HCT116 (cell line): Measurements from ENCODE around the gene PRKN. TPM values are rescaled to one million over a fixed set of nuclear protein-coding genes. Genes with fewer than 3 reads are reported as not detected.

Experiments used
- ATAC-seq: fragments of 200-7000 bp; cut with Tn5 transposase; 2 replicates; pipeline ENCODE4 v1.9.1; 2020; ENCODE audit warnings: mild to moderate bottlenecking, moderate library complexity
- BruUV-seq: library from RNA; stranded (reverse); fragments of 400-500 nt; replicated peaks from 2 replicates; lab custom pipeline; 2021; lab: Mats Ljungman, UMichigan
- CTCF ChIA-PET: fragments of 300-600 bp; sonication (Branson Sonifier 250); formaldehyde crosslinking; loops from one replicate; lab custom pipeline; 2021; ENCODE audit warnings: antibody characterized with exemption; lab: Charles Lee
- POLR2A ChIA-PET: fragments of 300-600, 350-600 bp; sonication (Branson Sonifier 250); formaldehyde crosslinking; loops from one replicate; lab custom pipeline; 2021; ENCODE audit warnings: antibody characterized with exemption; lab: Charles Lee
- RAD21 ChIA-PET, 2 experiments: fragments of 300-600 bp; sonication (Branson Sonifier 250); formaldehyde crosslinking; loops; one replicate each; lab custom pipeline; 2023; ENCODE audit warnings: low total read pairs in 2 of 2; ENCODE audit not compliant: uncharacterized antibody in 2 of 2, unreplicated experiment in 2 of 2, low non-redundant PET in 1 of 2; lab: Charles Lee
- DNase-seq: peaks from one replicate; pipeline ENCODE4 v3.0.0-alpha.2; 2010; ENCODE audit warnings: low read depth, low spot score
- H2AFZ ChIP-seq: fragments of 200-600 bp; shearing (Covaris generic), sonication (generic); 2 replicates; pipeline ENCODE4 v1.6.1; 2017; ENCODE audit warnings: low read depth, mixed run types, mixed read lengths, antibody characterized with exemption, low read length; ENCODE audit not compliant: poor library complexity, severe bottlenecking
- H3K27ac ChIP-seq: 2 replicates; pipeline ENCODE4 v1.5.1; 2012; ENCODE audit warnings: low read depth, low read length
- H3K27me3 ChIP-seq: fragments of 200-600 bp; sonication (generic); 2 replicates; pipeline ENCODE4 v1.6.1; 2016; ENCODE audit warnings: mixed run types, low read length, mixed read lengths; ENCODE audit not compliant: insufficient read depth
- H3K36me3 ChIP-seq, 2 experiments: fragments of 200-500 bp in 1 of 2; fragments of 200-600 bp in 1 of 2; sonication (Bioruptor generic) in 1 of 2; sonication (generic) in 1 of 2; 2 replicates each; pipeline versions ENCODE4 v1.5.1 to v1.6.1; 2014 to 2016; ENCODE audit warnings: low read length in 2 of 2, inconsistent platforms in 1 of 2, mixed read lengths in 1 of 2, mixed run types in 1 of 2; ENCODE audit not compliant: insufficient read depth in 2 of 2, control insufficient read depth in 1 of 2
- H3K4me1 ChIP-seq, 2 experiments: fragments of 200-600 bp in 1 of 2; sonication (generic) in 1 of 2; 2 replicates each; pipeline versions ENCODE4 v1.5.1 to v1.6.1; 2012 to 2017; ENCODE audit warnings: low read length in 2 of 2, inconsistent platforms in 1 of 2, mild to moderate bottlenecking in 1 of 2, mixed read lengths in 1 of 2, mixed run types in 1 of 2, moderate library complexity in 1 of 2; ENCODE audit not compliant: insufficient read depth in 2 of 2, control insufficient read depth in 1 of 2
- H3K4me2 ChIP-seq: fragments of 200-600 bp; sonication (generic); 2 replicates; pipeline ENCODE4 v1.6.1; 2017; ENCODE audit warnings: mixed run types, low read length, mixed read lengths
- H3K4me3 ChIP-seq, 2 experiments: fragments of 200-600 bp in 1 of 2; sonication (generic) in 1 of 2; replicated peaks in 1 of 2; 2 replicates each; pipeline ENCODE4 v1.5.1; 2011 to 2016; ENCODE audit warnings: low read length in 2 of 2, control low read depth in 1 of 2, low read depth in 1 of 2, mild to moderate bottlenecking in 1 of 2, mixed read lengths in 1 of 2, mixed run types in 1 of 2
- H3K79me2 ChIP-seq: fragments of 200-600 bp; sonication (generic); 2 replicates; pipeline ENCODE4 v1.6.1; 2017; ENCODE audit warnings: mild to moderate bottlenecking, mixed run types, low read length, moderate library complexity, mixed read lengths; ENCODE audit not compliant: insufficient read depth
- H3K9ac ChIP-seq: fragments of 200-600 bp; sonication (generic); 2 replicates; pipeline ENCODE4 v1.6.1; 2016; ENCODE audit warnings: low read length, mixed read lengths
- H3K9me2 ChIP-seq: fragments of 200-600 bp; sonication (generic), shearing (Covaris generic); 2 replicates; pipeline ENCODE4 v1.6.1; 2017; ENCODE audit warnings: mixed run types, mild to moderate bottlenecking, moderate library complexity; ENCODE audit not compliant: insufficient read depth
- H3K9me3 ChIP-seq, 2 experiments: fragments of 200-500 bp in 1 of 2; fragments of 200-600 bp in 1 of 2; sonication (Bioruptor generic) in 1 of 2; sonication (generic) in 1 of 2; 2 replicates each; pipeline ENCODE4 v1.6.1; 2014 to 2017; ENCODE audit warnings: low read length in 2 of 2, mixed read lengths in 2 of 2, inconsistent platforms in 1 of 2, low read depth in 1 of 2, mild to moderate bottlenecking in 1 of 2, mixed run types in 1 of 2, moderate library complexity in 1 of 2; ENCODE audit not compliant: control insufficient read depth in 1 of 2, insufficient read depth in 1 of 2
- H4K20me1 ChIP-seq: fragments of 200-600 bp; sonication (generic), shearing (Covaris generic); 2 replicates; pipeline ENCODE4 v1.6.1; 2017; ENCODE audit warnings: mixed run types, mild to moderate bottlenecking, moderate library complexity; ENCODE audit not compliant: insufficient read depth
- CBX3 ChIP-seq: IDR thresholded peaks from 2 replicates; pipeline ENCODE4 v1.6.1; 2012; ENCODE audit warnings: low read depth
- CEBPB ChIP-seq: IDR thresholded peaks from 2 replicates; pipeline ENCODE4 v1.6.1; 2012; ENCODE audit warnings: low read depth
- EGR1 ChIP-seq: IDR thresholded peaks from 2 replicates; pipeline ENCODE4 v1.6.1; 2012; ENCODE audit warnings: low read depth
- ELF1 ChIP-seq: IDR thresholded peaks from 2 replicates; pipeline ENCODE4 v1.6.1; 2012; ENCODE audit warnings: low read depth, borderline replicate concordance
- EZH2 ChIP-seq: fragments of 200-600 bp; sonication (generic); IDR thresholded peaks from 2 replicates; pipeline ENCODE4 v1.6.1; 2017; ENCODE audit warnings: antibody characterized with exemption, mixed run types
- EZH2phosphoT487 ChIP-seq: fragments of 200-600 bp; IDR thresholded peaks from 2 replicates; pipeline ENCODE4 v1.6.1; 2018; ENCODE audit warnings: antibody characterized with exemption, borderline replicate concordance
- FOSL1 ChIP-seq: IDR thresholded peaks from 2 replicates; pipeline ENCODE4 v1.6.1; 2012; ENCODE audit warnings: low read depth
- POLR2A ChIP-seq: IDR thresholded peaks from 2 replicates; pipeline ENCODE4 v1.7.0; 2011; ENCODE audit warnings: borderline replicate concordance; ENCODE audit not compliant: insufficient read depth, insufficient read length; ENCODE audit errors: extremely low read depth
- RAD21 ChIP-seq: IDR thresholded peaks from 2 replicates; pipeline ENCODE4 v1.6.1; 2012; ENCODE audit warnings: low read depth, mild to moderate bottlenecking
- SIN3A ChIP-seq: IDR thresholded peaks from 2 replicates; pipeline ENCODE4 v1.6.1; 2012; ENCODE audit warnings: low read depth
- YY1 ChIP-seq: IDR thresholded peaks from 2 replicates; pipeline ENCODE4 v1.6.1; 2011; ENCODE audit warnings: low read length, low read depth, moderate library complexity, mild to moderate bottlenecking; ENCODE audit not compliant: insufficient replicate concordance; ENCODE audit errors: extremely low read depth
- ZFX ChIP-seq: fragments of 450-650 bp; IDR thresholded peaks from 2 replicates; pipeline ENCODE4 v1.6.1; 2017
- ZNF274 ChIP-seq: fragments of 200-500 bp; sonication (Bioruptor generic); IDR thresholded peaks from 2 replicates; pipeline ENCODE4 v1.6.1; 2014; ENCODE audit warnings: mild to moderate bottlenecking, low read depth, low read length, inconsistent platforms
- intact Hi-C: fragments of 100-400 bp; cut with micrococcal nuclease; formaldehyde crosslinking; loops from 2 replicates; pipeline ENCODE4 v1.10.0; 2022
- total RNA-seq: library from RNA; stranded (reverse); gene quantifications from one replicate; pipeline ENCODE4 v1.2.1, GENCODE V29; 2021; ENCODE audit not compliant: unreplicated experiment
- TF ChIP-seq, protein P1 (sequence below), 3 experiments: fragments of 200-600 bp in 1 of 3; sonication (generic) in 1 of 3; IDR thresholded peaks in 2 of 3; conservative IDR thresholded peaks in 1 of 3; 2 replicates each; pipeline ENCODE4 v1.5.1; 2012 to 2017; ENCODE audit warnings: low read depth in 2 of 3, low read length in 2 of 3, antibody characterized with exemption in 1 of 3, borderline replicate concordance in 1 of 3, control low read depth in 1 of 3, mild to moderate bottlenecking in 1 of 3, mixed read lengths in 1 of 3, mixed run types in 1 of 3, moderate library complexity in 1 of 3; ENCODE audit not compliant: insufficient read depth in 1 of 3
- TF ChIP-seq, protein P2 (sequence below): IDR thresholded peaks from 2 replicates; pipeline ENCODE4 v1.6.1; 2012; ENCODE audit warnings: low read depth
- TF ChIP-seq, protein P3 (sequence below): IDR thresholded peaks from 2 replicates; pipeline ENCODE4 v1.6.1; 2011; ENCODE audit warnings: mild to moderate bottlenecking, low read length, moderate library complexity; ENCODE audit not compliant: insufficient replicate concordance; ENCODE audit errors: extremely low read depth

PRKN gene
- total RNA-seq, 1 experiment from 2014 or later, result 2.6 TPM

DNA sequence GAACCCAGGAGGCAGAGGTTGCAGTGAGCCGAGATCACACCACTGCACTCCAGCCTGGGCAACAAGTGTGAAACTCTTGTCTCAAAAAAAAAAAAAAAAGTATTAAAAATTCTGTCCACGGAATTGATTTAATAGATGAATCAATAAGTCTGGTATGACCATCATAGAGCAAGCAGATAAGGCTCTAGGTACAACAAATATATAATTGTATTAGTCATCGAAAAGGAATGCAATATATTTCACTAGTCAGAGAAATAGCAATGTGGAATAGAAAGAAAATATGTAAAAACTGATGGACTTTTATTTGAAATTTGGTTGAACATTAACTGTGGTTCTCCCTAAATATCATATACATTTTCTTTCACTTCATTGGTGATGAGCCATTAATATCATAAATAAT is 976.9 kb downstream of the PRKN start:
- Histone ChIP-seq H3K9me2 (no peaks in the 10 kb centered on the region), H3K79me2 (no peaks in the 10 kb centered on the region), H3K4me3 (no peak overlapping the region), H3K9ac (no peak overlapping the region), H3K4me2 (no peak overlapping the region), H3K9me3 (no peaks in the 10 kb centered on the region), H3K27me3 (no peaks in the 10 kb centered on the region), H3K27ac (no peak overlapping the region), H3K4me1 (peaks cover 2 to 4% of the 10 kb centered on the region in 2 experiments; a peak in 2 of 4 replicates), H2AFZ (no peak overlapping the region), H3K36me3 (no peaks in the 10 kb centered on the region), H4K20me1 (no peaks in the 10 kb centered on the region)
- TF ChIP-seq ZNF274 (no peak), ZFX (no peak), FOSL1 (no peak), SIN3A (no peak), CEBPB (no peak), EZH2phosphoT487 (no peak), EZH2 (no peak), YY1 (no peak), ELF1 (no peak), POLR2A (no peak), RAD21 (no peak), EGR1 (no peak), CBX3 (no peak)
- TF ChIP-seq, protein P1, sequence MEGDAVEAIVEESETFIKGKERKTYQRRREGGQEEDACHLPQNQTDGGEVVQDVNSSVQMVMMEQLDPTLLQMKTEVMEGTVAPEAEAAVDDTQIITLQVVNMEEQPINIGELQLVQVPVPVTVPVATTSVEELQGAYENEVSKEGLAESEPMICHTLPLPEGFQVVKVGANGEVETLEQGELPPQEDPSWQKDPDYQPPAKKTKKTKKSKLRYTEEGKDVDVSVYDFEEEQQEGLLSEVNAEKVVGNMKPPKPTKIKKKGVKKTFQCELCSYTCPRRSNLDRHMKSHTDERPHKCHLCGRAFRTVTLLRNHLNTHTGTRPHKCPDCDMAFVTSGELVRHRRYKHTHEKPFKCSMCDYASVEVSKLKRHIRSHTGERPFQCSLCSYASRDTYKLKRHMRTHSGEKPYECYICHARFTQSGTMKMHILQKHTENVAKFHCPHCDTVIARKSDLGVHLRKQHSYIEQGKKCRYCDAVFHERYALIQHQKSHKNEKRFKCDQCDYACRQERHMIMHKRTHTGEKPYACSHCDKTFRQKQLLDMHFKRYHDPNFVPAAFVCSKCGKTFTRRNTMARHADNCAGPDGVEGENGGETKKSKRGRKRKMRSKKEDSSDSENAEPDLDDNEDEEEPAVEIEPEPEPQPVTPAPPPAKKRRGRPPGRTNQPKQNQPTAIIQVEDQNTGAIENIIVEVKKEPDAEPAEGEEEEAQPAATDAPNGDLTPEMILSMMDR (IDR thresholded peaks at IDR 0.05 in 2 of 3, conservative IDR thresholded peaks at IDR 0.05 in 1 of 3; ENCODE audit: borderline replicate concordance in 1 of 3, insufficient read depth in 1 of 3, low read depth in 2 of 3, low read length in 2 of 3), result no peak
- TF ChIP-seq, protein P2, sequence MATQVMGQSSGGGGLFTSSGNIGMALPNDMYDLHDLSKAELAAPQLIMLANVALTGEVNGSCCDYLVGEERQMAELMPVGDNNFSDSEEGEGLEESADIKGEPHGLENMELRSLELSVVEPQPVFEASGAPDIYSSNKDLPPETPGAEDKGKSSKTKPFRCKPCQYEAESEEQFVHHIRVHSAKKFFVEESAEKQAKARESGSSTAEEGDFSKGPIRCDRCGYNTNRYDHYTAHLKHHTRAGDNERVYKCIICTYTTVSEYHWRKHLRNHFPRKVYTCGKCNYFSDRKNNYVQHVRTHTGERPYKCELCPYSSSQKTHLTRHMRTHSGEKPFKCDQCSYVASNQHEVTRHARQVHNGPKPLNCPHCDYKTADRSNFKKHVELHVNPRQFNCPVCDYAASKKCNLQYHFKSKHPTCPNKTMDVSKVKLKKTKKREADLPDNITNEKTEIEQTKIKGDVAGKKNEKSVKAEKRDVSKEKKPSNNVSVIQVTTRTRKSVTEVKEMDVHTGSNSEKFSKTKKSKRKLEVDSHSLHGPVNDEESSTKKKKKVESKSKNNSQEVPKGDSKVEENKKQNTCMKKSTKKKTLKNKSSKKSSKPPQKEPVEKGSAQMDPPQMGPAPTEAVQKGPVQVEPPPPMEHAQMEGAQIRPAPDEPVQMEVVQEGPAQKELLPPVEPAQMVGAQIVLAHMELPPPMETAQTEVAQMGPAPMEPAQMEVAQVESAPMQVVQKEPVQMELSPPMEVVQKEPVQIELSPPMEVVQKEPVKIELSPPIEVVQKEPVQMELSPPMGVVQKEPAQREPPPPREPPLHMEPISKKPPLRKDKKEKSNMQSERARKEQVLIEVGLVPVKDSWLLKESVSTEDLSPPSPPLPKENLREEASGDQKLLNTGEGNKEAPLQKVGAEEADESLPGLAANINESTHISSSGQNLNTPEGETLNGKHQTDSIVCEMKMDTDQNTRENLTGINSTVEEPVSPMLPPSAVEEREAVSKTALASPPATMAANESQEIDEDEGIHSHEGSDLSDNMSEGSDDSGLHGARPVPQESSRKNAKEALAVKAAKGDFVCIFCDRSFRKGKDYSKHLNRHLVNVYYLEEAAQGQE, result no peak
- TF ChIP-seq, protein P3, sequence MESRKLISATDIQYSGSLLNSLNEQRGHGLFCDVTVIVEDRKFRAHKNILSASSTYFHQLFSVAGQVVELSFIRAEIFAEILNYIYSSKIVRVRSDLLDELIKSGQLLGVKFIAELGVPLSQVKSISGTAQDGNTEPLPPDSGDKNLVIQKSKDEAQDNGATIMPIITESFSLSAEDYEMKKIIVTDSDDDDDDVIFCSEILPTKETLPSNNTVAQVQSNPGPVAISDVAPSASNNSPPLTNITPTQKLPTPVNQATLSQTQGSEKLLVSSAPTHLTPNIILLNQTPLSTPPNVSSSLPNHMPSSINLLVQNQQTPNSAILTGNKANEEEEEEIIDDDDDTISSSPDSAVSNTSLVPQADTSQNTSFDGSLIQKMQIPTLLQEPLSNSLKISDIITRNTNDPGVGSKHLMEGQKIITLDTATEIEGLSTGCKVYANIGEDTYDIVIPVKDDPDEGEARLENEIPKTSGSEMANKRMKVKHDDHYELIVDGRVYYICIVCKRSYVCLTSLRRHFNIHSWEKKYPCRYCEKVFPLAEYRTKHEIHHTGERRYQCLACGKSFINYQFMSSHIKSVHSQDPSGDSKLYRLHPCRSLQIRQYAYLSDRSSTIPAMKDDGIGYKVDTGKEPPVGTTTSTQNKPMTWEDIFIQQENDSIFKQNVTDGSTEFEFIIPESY, result no peak
- intact Hi-C loops, result no loop called here
- ATAC-seq (no peak), DNase-seq (no peak)
- no TSS peak for BruUV-seq
- CTCF ChIA-PET, result interaction anchor here (1.6 kb wide), 1 partner anchor 332 kb away, joined by 3 read pairs; no protein-coding TSS in a partner anchor
- POLR2A ChIA-PET, result no interaction called here
- RAD21 ChIA-PET, result no interaction called here
